ENCODE data around the gene BRD2. TPM values are rescaled to one million over a fixed set of nuclear protein-coding genes. Genes with fewer than 3 reads are reported as not detected.

BRD2 gene
- total RNA-seq, 1 donor from 2014 or later: 312 TPM

- H3K27ac Mint-ChIP-seq (ENCODE audit: unreplicated experiment): no peak overlapping the region
- no peak overlapping the region for H3K4me3 Mint-ChIP-seq
- H3K36me3 Mint-ChIP-seq (ENCODE audit: low read depth): no peaks in the 10 kb centered on the region
- no peak for DNase-seq (ENCODE audit: low read depth, low spot score)
- H3K9me3 Mint-ChIP-seq: no peaks in the 10 kb centered on the region
- TF ChIP-seq, protein P1, sequence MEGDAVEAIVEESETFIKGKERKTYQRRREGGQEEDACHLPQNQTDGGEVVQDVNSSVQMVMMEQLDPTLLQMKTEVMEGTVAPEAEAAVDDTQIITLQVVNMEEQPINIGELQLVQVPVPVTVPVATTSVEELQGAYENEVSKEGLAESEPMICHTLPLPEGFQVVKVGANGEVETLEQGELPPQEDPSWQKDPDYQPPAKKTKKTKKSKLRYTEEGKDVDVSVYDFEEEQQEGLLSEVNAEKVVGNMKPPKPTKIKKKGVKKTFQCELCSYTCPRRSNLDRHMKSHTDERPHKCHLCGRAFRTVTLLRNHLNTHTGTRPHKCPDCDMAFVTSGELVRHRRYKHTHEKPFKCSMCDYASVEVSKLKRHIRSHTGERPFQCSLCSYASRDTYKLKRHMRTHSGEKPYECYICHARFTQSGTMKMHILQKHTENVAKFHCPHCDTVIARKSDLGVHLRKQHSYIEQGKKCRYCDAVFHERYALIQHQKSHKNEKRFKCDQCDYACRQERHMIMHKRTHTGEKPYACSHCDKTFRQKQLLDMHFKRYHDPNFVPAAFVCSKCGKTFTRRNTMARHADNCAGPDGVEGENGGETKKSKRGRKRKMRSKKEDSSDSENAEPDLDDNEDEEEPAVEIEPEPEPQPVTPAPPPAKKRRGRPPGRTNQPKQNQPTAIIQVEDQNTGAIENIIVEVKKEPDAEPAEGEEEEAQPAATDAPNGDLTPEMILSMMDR (conservative IDR thresholded peaks at IDR 0.05): no peak
- peaks cover 63% of the 10 kb centered on the region for H3K27me3 Mint-ChIP-seq (ENCODE audit: low read depth)
- H3K4me1 Mint-ChIP-seq: peaks cover 4% of the 10 kb centered on the region
Measured at GRCh38 chr6:33017018-33017417, 48.6 kb downstream of the BRD2 start.

GRCh38 chr6:33017694-33018353 lies 49.4 kb downstream of the BRD2 start:
- Mint-ChIP-seq H3K4me3 (no peak overlapping the region), H3K4me1 (peaks cover 4% of the 10 kb centered on the region), H3K36me3 (ENCODE audit: low read depth) (no peaks in the 10 kb centered on the region), H3K27me3 (ENCODE audit: low read depth) (peaks cover 59% of the 10 kb centered on the region), H3K9me3 (no peaks in the 10 kb centered on the region), H3K27ac (ENCODE audit: unreplicated experiment) (no peak overlapping the region)
- TF ChIP-seq, protein P1 (conservative IDR thresholded peaks at IDR 0.05): no peak
- no peak for DNase-seq (ENCODE audit: low read depth, low spot score)

DNA sequence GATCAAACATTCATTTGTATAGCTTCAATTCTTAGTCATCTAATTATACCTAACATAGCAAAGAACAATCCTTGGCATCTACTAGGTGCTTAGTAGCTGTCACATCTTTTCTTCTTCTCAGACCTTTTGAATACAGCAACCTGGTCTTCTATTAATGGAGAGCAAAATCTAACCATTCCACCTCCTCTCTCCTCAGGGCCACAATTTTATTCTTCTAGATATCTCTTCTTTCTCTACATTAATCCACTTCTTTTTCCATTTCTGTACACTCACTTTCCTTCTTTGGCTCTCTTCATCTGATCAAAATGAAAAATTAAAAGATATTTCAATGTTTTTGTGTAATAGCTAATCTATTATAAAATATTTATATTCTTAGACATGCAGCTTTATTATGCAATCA lies 50.0 kb downstream of the BRD2 start:
- H3K4me1 Mint-ChIP-seq: peaks cover 4% of the 10 kb centered on the region
- peaks cover 57% of the 10 kb centered on the region for H3K27me3 Mint-ChIP-seq (ENCODE audit: low read depth)
- no peaks in the 10 kb centered on the region for H3K36me3 Mint-ChIP-seq (ENCODE audit: low read depth)
- no peak for DNase-seq (ENCODE audit: low read depth, low spot score)
- no peaks in the 10 kb centered on the region for H3K9me3 Mint-ChIP-seq
- TF ChIP-seq, protein P1 (conservative IDR thresholded peaks at IDR 0.05): no peak
- no peak overlapping the region for H3K27ac Mint-ChIP-seq (ENCODE audit: unreplicated experiment)
- no peak overlapping the region for H3K4me3 Mint-ChIP-seq

DNA sequence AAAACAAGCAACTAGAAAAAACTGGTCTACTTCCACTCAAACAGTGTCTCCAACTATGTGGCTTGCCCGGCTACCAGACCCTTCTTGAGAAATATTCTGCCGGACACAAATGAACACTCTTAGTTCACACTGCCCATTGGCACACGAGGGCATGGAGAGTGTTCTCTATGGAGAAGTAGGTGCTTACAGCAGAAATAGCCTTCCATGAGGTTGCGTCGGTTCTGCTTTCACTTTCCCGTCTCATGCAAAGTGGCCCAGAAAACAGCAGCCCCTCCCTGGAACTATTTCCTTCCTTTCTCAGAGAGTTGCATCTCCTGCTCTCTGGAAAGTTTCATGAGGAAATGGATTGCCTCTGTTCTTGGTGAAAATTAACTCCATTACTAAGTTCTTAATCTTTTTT lies 50.5 kb downstream of the BRD2 start:
- no peaks in the 10 kb centered on the region for H3K9me3 Mint-ChIP-seq
- no peak overlapping the region for H3K4me3 Mint-ChIP-seq
- no peak for DNase-seq (ENCODE audit: low read depth, low spot score)
- H3K4me1 Mint-ChIP-seq: peaks cover 4% of the 10 kb centered on the region
- H3K27me3 Mint-ChIP-seq (ENCODE audit: low read depth): peaks cover 52% of the 10 kb centered on the region
- H3K36me3 Mint-ChIP-seq (ENCODE audit: low read depth): no peaks in the 10 kb centered on the region
- TF ChIP-seq, protein P1 (conservative IDR thresholded peaks at IDR 0.05): no peak
- H3K27ac Mint-ChIP-seq (ENCODE audit: unreplicated experiment): no peak overlapping the region

DNA sequence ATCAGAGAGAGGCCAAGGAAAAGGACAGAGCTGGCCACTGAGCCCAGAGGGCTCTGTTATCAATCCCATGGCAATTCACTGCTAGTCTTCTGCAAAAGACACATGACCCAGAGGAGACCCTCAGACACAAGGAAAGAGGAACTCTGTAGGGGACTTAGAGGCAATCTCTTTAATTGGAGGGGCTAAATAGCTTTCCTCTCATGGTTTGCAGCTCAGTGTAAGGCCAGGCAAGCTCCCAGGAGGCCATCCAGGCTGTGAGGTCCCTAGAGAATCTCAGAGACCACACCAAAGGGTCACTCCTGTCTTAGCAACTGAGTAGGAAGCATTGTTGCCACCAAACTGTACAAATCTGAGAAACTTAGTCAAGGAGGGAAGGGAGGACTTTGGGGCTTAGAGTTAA lies 51.0 kb downstream of the BRD2 start:
- Mint-ChIP-seq H3K27me3 (ENCODE audit: low read depth) (peaks cover 50% of the 10 kb centered on the region), H3K27ac (ENCODE audit: unreplicated experiment) (no peak overlapping the region), H3K4me1 (peaks cover 4% of the 10 kb centered on the region), H3K9me3 (no peaks in the 10 kb centered on the region), H3K4me3 (no peak overlapping the region), H3K36me3 (ENCODE audit: low read depth) (no peaks in the 10 kb centered on the region)
- DNase-seq (ENCODE audit: low read depth, low spot score): no peak
- TF ChIP-seq, protein P1 (conservative IDR thresholded peaks at IDR 0.05): no peak
